Mesothelial cell of epicardium (in vitro differentiated cells): Measurements from ENCODE around the gene PDK3. TPM values are rescaled to one million over a fixed set of nuclear protein-coding genes. Genes with fewer than 3 reads are reported as not detected.

Source experiments
- DNase-seq, 2 experiments: peaks; one replicate each; pipeline ENCODE4 v3.0.0; 2021; ENCODE audit warnings: low spot score in 2 of 2; ENCODE audit not compliant: unreplicated experiment in 2 of 2
- H3K27ac Mint-ChIP-seq: 2 replicates; pipeline ENCODE4 v1.8.0; 2021; ENCODE audit warnings: mixed read lengths
- H3K27me3 Mint-ChIP-seq: 2 replicates; pipeline ENCODE4 v1.8.0; 2021; ENCODE audit warnings: low read depth, mixed read lengths
- H3K36me3 Mint-ChIP-seq: 2 replicates; pipeline ENCODE4 v1.8.0; 2021; ENCODE audit warnings: mixed read lengths
- H3K4me1 Mint-ChIP-seq: 2 replicates; pipeline ENCODE4 v1.8.0; 2021; ENCODE audit warnings: mixed read lengths
- H3K4me3 Mint-ChIP-seq: 2 replicates; pipeline ENCODE4 v1.8.0; 2021; ENCODE audit warnings: mild to moderate bottlenecking, moderate library complexity, mixed read lengths
- H3K9me3 Mint-ChIP-seq: 2 replicates; pipeline ENCODE4 v1.8.0; 2021; ENCODE audit warnings: mixed read lengths
- CTCF ChIP-seq: fragments of 200-600 bp; sonication (generic); IDR thresholded peaks from one replicate; pipeline ENCODE4 v1.5.0; 2021; ENCODE audit warnings: antibody characterized with exemption; ENCODE audit not compliant: unreplicated experiment
- total RNA-seq: library from RNA; stranded (reverse); gene quantifications from 3 replicates; pipeline ENCODE4 v1.2.1, GENCODE V29; 2021

PDK3 gene
- total RNA-seq, 1 donor from 2014 or later = 25.5 TPM

- Mint-ChIP-seq H3K4me3 (no peak overlapping the region), H3K36me3 (peaks cover 6% of the 10 kb centered on the region), H3K27ac (no peak overlapping the region), H3K9me3 (peaks cover 2% of the 10 kb centered on the region), H3K27me3 (no peaks in the 10 kb centered on the region), H3K4me1 (peaks cover 11% of the 10 kb centered on the region)
- no peak for TF ChIP-seq CTCF
- DNase-seq = no peak
These were observed 15.3 kb downstream of the PDK3 start for GRCh38 chrX:24480400-24480865.

- Mint-ChIP-seq H3K27me3 (no peaks in the 10 kb centered on the region), H3K27ac (no peak overlapping the region), H3K4me1 (peaks cover 2% of the 10 kb centered on the region), H3K4me3 (no peak overlapping the region), H3K9me3 (peaks cover 2% of the 10 kb centered on the region), H3K36me3 (peaks cover 10% of the 10 kb centered on the region)
- no peak for DNase-seq
- TF ChIP-seq CTCF = no peak
These were observed 17.8 kb downstream of the PDK3 start for GRCh38 chrX:24482823-24483415.

- no peak for DNase-seq
- peaks cover 10% of the 10 kb centered on the region for H3K36me3 Mint-ChIP-seq
- peaks cover 2% of the 10 kb centered on the region for H3K9me3 Mint-ChIP-seq
- no peaks in the 10 kb centered on the region for H3K27me3 Mint-ChIP-seq
- H3K27ac Mint-ChIP-seq = no peak overlapping the region
- H3K4me3 Mint-ChIP-seq = no peak overlapping the region
- no peak for TF ChIP-seq CTCF
- peaks cover 4% of the 10 kb centered on the region for H3K4me1 Mint-ChIP-seq
These were observed 18.5 kb downstream of the PDK3 start for GRCh38 chrX:24483596-24483995.

- no peak for TF ChIP-seq CTCF
- Mint-ChIP-seq H3K4me1 (peaks cover 4% of the 10 kb centered on the region), H3K36me3 (peaks cover 10% of the 10 kb centered on the region), H3K27ac (no peak overlapping the region), H3K9me3 (peaks cover 2% of the 10 kb centered on the region), H3K4me3 (no peak overlapping the region), H3K27me3 (no peaks in the 10 kb centered on the region)
- DNase-seq = no peak
These were observed 20.2 kb downstream of the PDK3 start for GRCh38 chrX:24485323-24485722.

GRCh38 chrX:24485976-24486680 lies 21.0 kb downstream of the PDK3 start:
- H3K27me3 Mint-ChIP-seq = no peaks in the 10 kb centered on the region
- no peak for TF ChIP-seq CTCF
- H3K9me3 Mint-ChIP-seq = no peaks in the 10 kb centered on the region
- no peak overlapping the region for H3K27ac Mint-ChIP-seq
- H3K36me3 Mint-ChIP-seq = peaks cover 10% of the 10 kb centered on the region
- no peak for DNase-seq
- peaks cover 4% of the 10 kb centered on the region for H3K4me1 Mint-ChIP-seq
- H3K4me3 Mint-ChIP-seq = no peak overlapping the region
